H1 (cell line): ENCODE measurements around the gene CHMP4B. TPM values are rescaled to one million over a fixed set of nuclear protein-coding genes. Genes with fewer than 3 reads are reported as not detected.

Source experiments
- ATF2 ChIP-seq: IDR thresholded peaks from 2 replicates; pipeline ENCODE4 v1.6.1; 2012; ENCODE audit warnings: low read length, inconsistent platforms
- CEBPB ChIP-seq: IDR thresholded peaks from 2 replicates; pipeline ENCODE4 v1.6.1; 2012; ENCODE audit warnings: low read depth, low read length
- FOSL1 ChIP-seq: IDR thresholded peaks from 2 replicates; pipeline ENCODE4 v1.6.1; 2011; ENCODE audit warnings: mild to moderate bottlenecking, low read depth, low read length, moderate library complexity; ENCODE audit not compliant: insufficient read depth
- MAFK ChIP-seq: IDR thresholded peaks from 2 replicates; pipeline ENCODE4 v1.6.1; 2012; ENCODE audit warnings: low read depth, mild to moderate bottlenecking, improper control_type of control experiment, low read length
- YY1 ChIP-seq: IDR thresholded peaks from 2 replicates; pipeline ENCODE4 v1.6.1; 2011; ENCODE audit warnings: low read depth, mild to moderate bottlenecking, low read length
- polyA plus RNA-seq, 7 experiments: library from polyadenylated mRNA; depleted of rRNA in 3 of 7; stranded (reverse) in 5 of 7; unstranded in 2 of 7; fragments of >200 nt in 5 of 7; fragments of 200-250 nt in 2 of 7; gene quantifications; 1 replicate in 5 of 7; 2 replicates in 1 of 7; 4 replicates in 1 of 7; pipeline versions ENCODE4 v1.2.1 to v1.2.3, GENCODE V29; 2011 to 2013; ENCODE audit warnings: missing spikeins in 2 of 7, mixed read lengths in 2 of 7
- total RNA-seq: library from RNA; stranded (reverse); fragmentation: NEBNext Ultra II Directional; extraction: Animal tissue kit (Norgen Biotek cat#: 25700); gene quantifications from 2 replicates; pipeline ENCODE4 v1.2.1, GENCODE V29; 2021

CHMP4B gene
- total and polyA plus RNA-seq, 2 of the 8 experiments (the other 6 are each of a cell fraction or from before 2014, with no cell fraction given), result 38.6 to 66.3 TPM

- TF ChIP-seq ATF2 (no peak), FOSL1 (no peak), CEBPB (no peak), YY1 (no peak), MAFK (no peak)
Observed at GRCh38 chr20:33899106-33899505, 88.0 kb downstream of the CHMP4B start (continued).
